Psoas muscle (tissue), 8 donors: ENCODE measurements around the gene ATP9B. TPM values are rescaled to one million over a fixed set of nuclear protein-coding genes. Genes with fewer than 3 reads are reported as not detected.

ENCODE experiments used
- ATAC-seq, 4 donors: fragments of 200-7000 bp; cut with Tn5 transposase; one replicate each; pipeline ENCODE4 v1.9.1; 2020; ENCODE audit warnings: moderate library complexity in 3 of 4, mild to moderate bottlenecking in 2 of 4
- DNase-seq, 2 donors: peaks; one replicate each; pipeline ENCODE4 v3.0.0-alpha.2; 2020
- H3K27ac ChIP-seq: fragments of 200-600 bp; one replicate; pipeline ENCODE4 v1.8.0; 2022
- H3K27me3 ChIP-seq, 3 donors: fragments of 200-600 bp in 1 of 3; one replicate each; pipeline versions ENCODE4 v1.6.1 to v1.8.0; 2013 to 2022; ENCODE audit warnings: low read length in 2 of 3, mild to moderate bottlenecking in 2 of 3, moderate library complexity in 1 of 3; ENCODE audit not compliant: insufficient read depth in 3 of 3
- H3K36me3 ChIP-seq, 2 donors: fragments of 200-600 bp in 1 of 2; one replicate each; pipeline versions ENCODE4 v1.6.1 to v1.8.0; 2013 to 2022; ENCODE audit warnings: low read depth in 1 of 2, mild to moderate bottlenecking in 1 of 2, moderate library complexity in 1 of 2; ENCODE audit not compliant: insufficient read depth in 1 of 2
- H3K4me1 ChIP-seq: fragments of 200-600 bp; one replicate; pipeline ENCODE4 v1.8.0; 2022
- H3K4me3 ChIP-seq: fragments of 200-600 bp; one replicate; pipeline ENCODE4 v1.8.0; 2022; ENCODE audit warnings: mild to moderate bottlenecking
- H3K9me3 ChIP-seq: fragments of 200-600 bp; one replicate; pipeline ENCODE4 v1.8.0; 2022
- CTCF ChIP-seq: fragments of 200-600 bp; IDR thresholded peaks from one replicate; pipeline ENCODE4 v1.8.0; 2022; ENCODE audit warnings: antibody characterized with exemption
- WGBS, 3 donors: extraction: QIAGEN DNeasy Blood & Tissue Kit; methylation state at CpG; one replicate each; pipeline versions ENCODE4 v1.1.6 to v1.1.7; 2013; 5-methylcytosine and 5-hydroxymethylcytosine counted together
- intact Hi-C, 2 donors: fragments of 100-400 bp; cut with DNase I; formaldehyde crosslinking; loops; one replicate each; pipeline versions ENCODE4 v1.11.0 to v1.14.2; 2022
- polyA plus RNA-seq, 3 donors: library from polyadenylated mRNA; stranded (reverse); fragments of 200-250 nt; gene quantifications; one replicate each; pipeline ENCODE4 v1.2.3, GENCODE V29; 2013
- total RNA-seq, 4 donors: library from RNA; stranded (reverse); fragmentation: NEBNext Ultra II Directional in 2 of 4; extraction: Animal tissue kit (Norgen Biotek cat#: 25700) in 2 of 4; gene quantifications; one replicate each; pipeline versions ENCODE4 v1.2.1 to v1.2.4, GENCODE V29; 2021 to 2023
- donor health status: healthy with polysubstance abuse.
- donor health status: DM: no; HTN: no; CAD: no; lungs with moderate emphysema.
- donor health status: Bipolar disorder and iron deficiency.
- donor health status: healthy.
- donor health status: DM: yes; HTN: yes; CAD: no.
- donor health status: DM: no; HTN: no; CAD: no.
- donor health status: DM: no; HTN: no; CAD: no.
- donor health status: DM: yes; HTN: yes; CAD: no.

The ATP9B gene
- total and polyA plus RNA-seq, 7 donors, result 5.0 to 22.1 (median 9.8) TPM

- intact Hi-C loops, result loop anchor here (10.0 kb wide), 2 partner anchors 152 to 182 kb away; no protein-coding TSS in a partner anchor
- DNase-seq, result no peak
Measured at GRCh38 chr18:79062806-79063205, 6.4 kb upstream of the ATP9B start.

GRCh38 chr18:79064228-79064627 is 5.0 kb upstream of the ATP9B start:
- no peak for TF ChIP-seq CTCF
- DNase-seq, result no peak

More at GRCh38 chr18:79062806-79063205, 6.4 kb upstream of the ATP9B start:
- no peaks in the 10 kb centered on the region for H3K36me3 ChIP-seq
- no peaks in the 10 kb centered on the region for H3K27me3 ChIP-seq
- no peak for TF ChIP-seq CTCF
- ATAC-seq, result no peak
- H3K27ac ChIP-seq, result no peak overlapping the region
- H3K4me1 ChIP-seq, result no peaks in the 10 kb centered on the region
- 91 to 93% (median 92%) methylated on average over 9 of the region's 9 CpGs for WGBS, 3 donors
- no peak overlapping the region for H3K4me3 ChIP-seq
- no peaks in the 10 kb centered on the region for H3K9me3 ChIP-seq

GRCh38 chr18:79065802-79066201 is 3.4 kb upstream of the ATP9B start:
- WGBS, 3 donors, result 87 to 98% (median 90%) methylated on average over 2 of the region's 2 CpGs
- Histone ChIP-seq H3K4me3 (no peak overlapping the region), H3K36me3 (no peaks in the 10 kb centered on the region), H3K27ac (no peak overlapping the region), H3K4me1 (peaks cover 8% of the 10 kb centered on the region), H3K27me3 (no peaks in the 10 kb centered on the region), H3K9me3 (no peaks in the 10 kb centered on the region)
- DNase-seq (no peak), ATAC-seq (no peak)
- intact Hi-C loops, result loop anchor here (5.0 to 10.0 kb wide), 3 partner anchors 149 to 611 kb away; partner anchors contain the start of gene CTDP1 (in 1 of the 2)
- TF ChIP-seq CTCF, result no peak

More at GRCh38 chr18:79064228-79064627, 5.0 kb upstream of the ATP9B start:
- no peaks in the 10 kb centered on the region for H3K36me3 ChIP-seq
- H3K27me3 ChIP-seq, result no peaks in the 10 kb centered on the region
- H3K4me1 ChIP-seq, result no peaks in the 10 kb centered on the region
- 78 to 79% (median 79%) methylated on average over 5 of the region's 5 CpGs for WGBS, 3 donors
- no peaks in the 10 kb centered on the region for H3K9me3 ChIP-seq
- H3K27ac ChIP-seq, result no peak overlapping the region
- ATAC-seq, result no peak
- no peak overlapping the region for H3K4me3 ChIP-seq
- intact Hi-C loops, result loop anchor here (10.0 kb wide), 2 partner anchors 151 to 181 kb away; no protein-coding TSS in a partner anchor

GRCh38 chr18:79067611-79068010 is 1.6 kb upstream of the ATP9B start:
- TF ChIP-seq CTCF, result no peak
- WGBS, 3 donors, result 92 to 98% (median 95%) methylated on average over 4 of the region's 4 CpGs
- no peak for ATAC-seq
- no peaks in the 10 kb centered on the region for H3K36me3 ChIP-seq
- H3K4me3 ChIP-seq, result no peak overlapping the region
- peak overlapping the region; percentile 99 for H3K27ac ChIP-seq
- no peaks in the 10 kb centered on the region for H3K9me3 ChIP-seq
- no peak for DNase-seq
- intact Hi-C loops, result loop anchor here (5.0 to 10.0 kb wide), 3 partner anchors 147 to 610 kb away; partner anchors contain the start of gene CTDP1 (in 1 of the 2)
- H3K27me3 ChIP-seq, result no peaks in the 10 kb centered on the region
- peaks cover 20% of the 10 kb centered on the region for H3K4me1 ChIP-seq
